HG03045 (cell line): Measurements from ENCODE around the gene MECR.

Experiments
- ATAC-seq: cut with Tn5 transposase; IDR thresholded peaks from one replicate; pipeline ENCODE4 v1.9.1; 2021; ENCODE audit warnings: mild to moderate bottlenecking, moderate library complexity; ENCODE audit not compliant: unreplicated experiment

The MECR gene

DNA sequence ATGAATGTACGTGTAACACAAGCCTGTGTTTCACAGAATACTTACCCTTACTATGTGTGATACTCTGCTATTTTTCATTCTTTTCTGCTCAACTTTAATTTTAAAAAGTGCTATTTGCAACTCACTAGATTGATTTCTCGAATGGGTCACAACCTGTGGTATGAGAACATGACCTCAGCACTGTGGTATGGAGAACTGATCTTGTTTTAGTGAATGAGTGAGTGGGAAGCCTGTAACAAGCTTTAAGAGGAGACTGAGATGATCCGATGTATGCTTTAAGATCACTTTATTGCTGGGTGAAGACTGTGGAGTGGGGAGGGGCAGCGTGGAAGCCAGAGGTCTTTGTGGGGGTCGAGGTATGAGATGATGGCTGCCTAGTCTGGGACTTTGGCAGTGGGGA, 21.6 kb downstream of the MECR start:
- no peak for ATAC-seq

DNA sequence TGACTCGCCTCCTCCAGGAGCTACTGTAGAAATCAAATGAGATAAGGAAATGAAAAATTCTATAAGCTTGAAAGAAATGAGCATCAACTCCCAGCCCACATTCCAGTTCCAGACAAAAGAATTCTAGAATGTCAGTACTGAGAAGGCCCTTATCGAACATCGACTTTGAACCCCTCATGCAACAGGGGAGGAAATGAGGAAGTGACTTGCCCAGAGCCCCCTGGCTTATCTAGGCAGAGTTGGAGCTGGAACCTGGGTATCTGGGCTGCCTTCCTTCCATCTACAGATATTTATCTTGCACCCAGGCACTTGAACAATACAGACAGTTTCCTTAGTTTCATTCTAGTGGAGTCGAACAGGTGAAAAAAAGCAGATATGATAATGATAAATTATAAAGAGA, 22.3 kb downstream of the MECR start:
- no peak for ATAC-seq

DNA sequence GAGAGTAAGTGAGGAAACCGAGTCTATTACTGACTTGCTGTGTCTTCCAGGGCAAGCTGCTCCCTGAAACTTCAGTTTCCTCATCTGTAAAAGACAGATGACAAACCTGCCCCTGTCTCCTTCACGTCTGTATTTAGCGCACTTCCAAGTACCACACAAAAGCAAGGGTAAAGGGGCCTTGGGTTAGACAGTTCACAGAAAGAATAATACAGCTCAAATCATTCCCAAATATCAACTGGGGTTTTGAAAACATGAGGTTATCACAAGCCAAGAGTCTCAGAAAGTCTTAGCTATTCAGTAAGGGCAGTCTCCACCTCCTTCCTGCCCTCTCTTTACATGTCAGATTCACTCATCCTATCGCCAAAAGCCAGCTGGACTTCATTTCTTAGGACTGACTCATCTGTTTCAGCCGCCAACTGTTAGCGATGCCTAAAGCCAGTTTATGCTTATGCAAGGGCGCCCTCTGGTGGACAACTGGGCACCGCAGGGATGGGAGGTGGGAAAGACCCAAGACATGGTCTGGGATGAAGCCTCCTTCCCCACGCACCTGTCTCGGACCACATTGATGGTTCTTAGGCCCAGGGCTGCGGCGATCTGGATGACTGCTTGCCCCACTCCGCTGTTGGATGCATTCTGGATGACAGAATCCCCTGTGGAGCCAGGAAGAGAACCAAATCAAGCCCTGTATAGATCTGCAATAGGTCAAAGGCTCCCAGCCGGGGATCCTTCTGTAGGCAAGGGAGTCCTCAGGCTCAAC, 28.0 kb downstream of the MECR start:
- peak; percentile 74 for ATAC-seq

DNA sequence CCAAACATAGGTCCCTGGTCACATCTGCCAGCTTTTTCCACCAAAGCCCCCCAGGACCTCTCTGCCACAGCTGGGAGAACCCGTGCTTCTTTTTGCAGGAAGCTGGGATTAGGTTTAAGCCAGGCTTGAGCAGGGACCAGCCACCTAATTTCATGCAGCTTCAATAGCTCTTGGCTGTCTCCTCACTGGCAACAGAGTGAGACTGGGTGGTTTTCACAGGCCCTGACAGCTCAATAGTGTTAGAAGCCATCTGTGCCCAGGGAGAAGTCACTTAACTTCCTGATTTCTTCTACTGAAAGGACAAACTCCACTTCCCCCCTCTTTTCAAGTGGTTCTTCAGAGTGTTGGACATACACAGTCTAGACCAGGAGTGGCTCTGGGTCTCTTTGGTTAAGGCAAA, 28.7 kb downstream of the MECR start:
- ATAC-seq, result no peak

DNA sequence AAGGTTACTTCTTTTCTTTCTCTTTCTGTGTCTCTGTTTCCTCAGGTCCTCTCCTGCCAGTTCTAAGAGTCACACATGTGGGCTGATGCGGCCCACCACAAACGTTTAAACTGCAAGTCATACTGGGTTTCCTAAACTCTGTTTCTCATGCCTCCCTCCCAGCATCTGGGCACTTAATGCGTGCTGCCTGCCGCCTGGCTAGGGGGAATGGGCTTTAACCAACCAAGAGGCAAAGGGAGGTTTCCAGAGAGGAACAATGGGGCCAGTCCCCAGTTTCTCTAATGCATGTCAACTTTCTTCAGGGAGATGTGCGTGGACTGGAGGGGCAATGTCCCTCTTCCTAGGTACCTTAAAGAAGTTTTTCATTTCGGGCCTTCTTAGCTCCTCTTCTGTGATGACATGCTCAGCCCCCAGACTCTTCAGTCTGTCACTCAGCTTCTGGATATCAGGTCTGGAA, 29.1 kb downstream of the MECR start:
- ATAC-seq, result no peak

DNA sequence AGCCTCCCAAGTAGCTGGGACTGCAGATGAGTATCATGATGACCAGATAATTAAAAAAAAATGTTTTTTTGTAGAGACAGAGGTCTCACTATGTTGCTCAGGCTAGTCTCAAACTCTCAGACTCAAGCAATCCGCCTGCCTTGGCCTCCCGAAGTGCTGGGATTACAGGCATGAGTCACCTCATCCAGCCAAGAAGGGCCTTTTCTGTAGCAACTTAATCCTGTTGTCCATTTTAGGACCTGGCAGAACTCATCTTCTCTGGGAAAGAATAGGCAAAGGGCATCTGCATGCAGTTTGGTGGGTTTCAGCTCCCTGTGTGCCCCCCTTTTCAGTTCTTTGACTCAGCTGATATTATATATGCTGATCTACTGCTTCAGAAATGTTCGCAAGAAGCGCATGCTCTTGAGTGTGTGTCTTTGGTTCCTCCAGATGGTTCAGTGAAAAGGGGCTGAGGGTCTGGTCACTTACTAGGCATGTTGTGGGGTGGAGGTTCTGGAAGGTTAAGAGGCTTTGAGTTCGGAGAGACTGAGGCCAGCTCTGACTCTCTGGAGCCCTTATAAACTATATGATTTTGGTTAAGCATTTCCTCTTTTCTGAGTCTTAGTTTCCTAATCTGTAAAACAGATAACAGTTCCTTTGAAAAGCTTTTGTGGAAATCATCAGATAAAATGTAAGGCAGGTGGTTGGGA, 29.7 kb downstream of the MECR start:
- no peak for ATAC-seq

DNA sequence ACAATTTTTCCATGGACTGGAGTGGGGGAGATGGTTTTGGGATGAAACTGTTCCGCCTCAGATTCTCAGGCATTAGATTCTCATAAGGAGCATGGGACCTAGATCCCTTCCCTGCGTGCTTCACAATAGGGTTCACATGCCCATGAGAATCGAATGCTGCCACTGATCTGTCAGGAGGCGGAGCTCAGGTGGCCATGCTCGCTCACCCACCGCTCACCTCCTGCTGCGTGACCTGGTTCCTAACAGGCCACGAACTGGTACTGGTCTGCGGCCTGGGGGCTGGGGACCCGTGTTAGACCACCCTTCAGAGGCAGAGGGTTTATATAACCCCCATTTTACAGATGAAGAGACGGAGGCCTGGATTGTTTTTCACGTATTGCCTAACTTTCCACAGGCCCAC, 32.7 kb downstream of the MECR start:
- no peak for ATAC-seq

DNA sequence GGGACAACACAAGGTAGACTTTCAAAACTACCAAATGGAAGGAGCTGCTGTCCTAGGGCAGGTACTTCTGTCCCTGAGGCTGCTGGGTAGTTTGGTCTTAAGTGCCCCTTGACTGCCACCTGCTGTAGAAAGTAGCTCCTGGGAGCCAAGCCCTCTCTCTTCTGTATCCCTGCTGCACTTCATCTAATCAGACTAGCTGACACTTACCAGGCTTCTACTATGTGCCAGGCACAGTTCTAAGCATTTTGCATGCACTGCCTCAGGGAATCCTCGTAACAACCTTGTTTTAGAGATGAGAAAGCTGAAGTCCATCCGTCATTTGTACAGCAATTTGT, 33.2 kb downstream of the MECR start:
- ATAC-seq, result no peak

DNA sequence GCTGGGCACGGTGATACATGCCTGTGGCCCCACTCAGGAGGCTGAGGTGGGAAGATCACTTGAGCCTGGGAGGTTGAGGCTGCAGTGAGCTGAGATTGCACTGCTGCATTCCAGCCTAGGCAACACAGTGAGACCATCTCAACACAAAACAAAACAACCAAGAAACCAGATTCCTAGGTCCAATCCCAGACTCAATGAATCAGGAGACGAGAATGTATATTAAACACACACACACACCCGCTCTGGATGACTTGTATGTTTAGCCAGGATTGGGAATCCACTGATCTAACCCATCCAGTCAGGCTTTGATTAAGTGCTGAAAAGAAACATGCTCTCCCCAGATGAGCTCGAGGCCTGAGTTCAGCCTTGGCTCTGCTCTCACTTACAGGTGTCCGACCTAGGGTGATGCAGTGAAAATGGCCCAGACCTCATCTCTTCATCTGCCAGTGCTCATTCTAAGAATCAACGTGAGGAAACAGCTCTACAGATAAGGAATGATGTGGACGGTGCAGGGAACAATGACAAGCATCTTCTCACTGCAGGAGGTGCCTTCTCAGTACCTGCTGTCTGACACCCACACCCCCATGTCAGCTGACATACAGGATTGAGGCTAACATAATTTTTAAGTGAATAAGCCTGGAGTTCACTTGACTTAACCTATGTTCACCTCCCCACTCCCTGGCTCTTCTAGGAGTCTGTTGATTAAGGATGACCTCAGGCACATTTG, 33.7 kb downstream of the MECR start:
- no peak for ATAC-seq

DNA sequence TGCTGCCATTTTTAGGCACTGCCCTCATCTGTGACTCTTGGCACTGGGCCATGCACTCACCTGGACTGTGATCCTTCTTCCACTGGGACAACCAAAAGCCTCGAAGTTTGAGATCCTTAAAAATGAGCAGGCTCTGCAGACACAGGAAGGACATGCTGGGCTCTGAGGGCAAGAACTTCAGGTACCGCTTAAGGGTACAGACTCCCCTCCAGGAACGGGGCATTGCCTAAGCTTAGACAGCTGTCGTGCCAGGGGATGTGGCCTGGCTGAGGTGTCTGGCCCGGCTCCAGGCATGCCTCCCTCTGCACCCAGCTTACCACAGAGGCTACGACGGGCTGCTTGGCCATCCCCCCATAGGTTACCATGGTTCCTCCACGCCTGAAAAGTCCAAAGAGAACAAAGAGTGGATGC, 34.8 kb downstream of the MECR start:
- ATAC-seq, result no peak

DNA sequence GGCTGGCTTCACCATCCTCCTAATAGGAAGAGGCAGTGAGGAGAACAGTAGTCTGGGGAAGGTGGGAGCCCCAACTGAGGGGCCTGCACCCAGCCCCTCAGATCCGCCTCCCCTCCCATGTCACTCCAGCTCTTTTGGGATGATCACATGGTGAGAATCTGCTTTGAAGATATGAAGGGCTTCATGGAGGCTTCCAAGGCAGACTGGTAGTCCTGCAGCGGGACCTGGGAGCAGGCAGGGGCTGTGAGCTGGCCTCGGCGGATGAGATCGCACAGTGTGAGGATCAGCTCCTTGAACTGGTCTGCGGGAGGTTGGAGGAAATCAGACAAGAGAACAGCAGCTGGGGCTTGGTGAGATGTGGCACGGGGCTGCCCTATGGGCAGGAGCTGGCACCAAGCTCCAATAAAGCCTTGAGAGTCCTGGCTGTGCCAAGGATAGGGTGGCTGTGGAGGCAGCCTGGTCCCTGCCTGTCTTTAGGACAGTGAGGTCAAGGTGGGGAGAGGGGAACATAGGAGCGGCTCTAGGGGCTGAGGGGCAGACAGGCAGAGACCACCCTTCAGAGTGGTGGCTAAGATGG, 36.8 kb downstream of the MECR start:
- ATAC-seq, result no peak

DNA sequence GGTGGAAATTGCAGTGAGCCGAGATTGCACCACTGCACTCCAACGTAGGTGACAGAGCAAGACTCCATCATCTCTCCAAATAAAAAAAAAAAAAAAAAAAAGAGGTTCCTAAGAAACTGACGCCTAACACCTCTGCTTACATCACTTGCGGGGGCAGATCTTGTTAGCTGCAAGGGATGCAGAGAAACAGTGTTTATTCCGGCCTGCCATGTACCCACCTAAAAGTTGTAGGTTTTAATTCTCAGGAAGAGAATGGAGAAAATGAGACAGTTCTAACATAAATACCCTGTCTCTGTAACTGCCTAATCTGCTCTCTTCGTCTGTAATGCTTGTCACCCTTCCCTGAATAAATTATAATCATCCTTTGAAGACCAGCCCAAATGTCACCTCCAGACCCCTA, 40.0 kb downstream of the MECR start:
- ATAC-seq, result no peak

DNA sequence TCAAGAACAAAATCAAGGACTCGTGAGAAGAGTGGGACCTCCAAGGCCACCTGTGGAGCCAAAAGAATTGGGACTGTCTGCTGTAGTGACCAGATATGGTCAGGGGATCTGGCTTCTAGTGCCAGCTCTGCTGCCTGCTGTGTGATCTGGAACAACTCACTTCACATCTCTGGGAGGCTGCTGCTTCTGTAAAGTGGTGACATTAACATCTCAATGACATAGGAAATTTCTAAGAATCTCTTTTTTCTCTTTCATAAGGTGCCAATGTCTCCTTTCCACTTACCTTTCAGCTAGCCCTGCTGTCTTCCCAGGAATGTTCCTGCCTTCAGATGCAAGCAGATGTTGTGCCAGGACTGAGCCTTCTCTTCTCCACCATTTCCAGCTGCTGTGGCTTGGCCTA, 44.0 kb downstream of the MECR start:
- ATAC-seq, result no peak

DNA sequence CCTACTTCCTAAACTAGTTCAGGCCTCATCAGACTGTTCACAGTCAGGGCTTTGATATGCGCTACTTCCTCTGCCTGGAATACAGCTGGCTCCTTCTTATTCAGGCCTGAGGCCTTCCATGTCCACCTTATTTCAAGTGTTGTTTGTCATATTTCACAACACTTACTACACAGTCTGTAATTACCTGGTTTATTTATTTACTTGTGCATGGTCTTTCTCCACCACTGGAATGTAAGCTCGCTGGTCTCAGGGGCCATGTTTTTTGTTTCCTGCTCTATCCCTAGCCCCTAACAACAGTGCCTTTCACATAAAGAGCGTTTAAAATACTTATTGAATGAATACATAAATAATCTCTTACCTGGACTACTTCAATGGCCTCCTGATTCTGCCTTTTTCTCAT, 44.5 kb downstream of the MECR start:
- ATAC-seq, result no peak

DNA sequence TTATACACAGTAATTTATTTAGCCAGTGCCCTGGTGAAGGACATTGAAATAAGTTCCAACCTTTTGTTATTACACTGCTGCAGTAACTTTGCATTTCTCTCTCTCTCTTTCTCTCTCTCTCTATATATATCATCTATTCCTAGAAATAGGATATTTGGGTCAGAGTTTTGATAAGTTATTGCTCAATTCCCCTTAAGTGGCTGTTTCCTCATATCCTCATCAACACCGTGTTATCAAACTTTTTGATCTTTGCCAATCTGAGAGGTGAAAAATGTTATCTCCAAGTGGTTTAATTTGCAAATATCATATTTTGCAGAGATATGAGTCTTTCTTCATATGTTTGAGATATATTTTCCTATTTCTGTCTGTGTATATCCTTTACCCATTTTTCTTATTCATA, 47.4 kb downstream of the MECR start:
- no peak for ATAC-seq

DNA sequence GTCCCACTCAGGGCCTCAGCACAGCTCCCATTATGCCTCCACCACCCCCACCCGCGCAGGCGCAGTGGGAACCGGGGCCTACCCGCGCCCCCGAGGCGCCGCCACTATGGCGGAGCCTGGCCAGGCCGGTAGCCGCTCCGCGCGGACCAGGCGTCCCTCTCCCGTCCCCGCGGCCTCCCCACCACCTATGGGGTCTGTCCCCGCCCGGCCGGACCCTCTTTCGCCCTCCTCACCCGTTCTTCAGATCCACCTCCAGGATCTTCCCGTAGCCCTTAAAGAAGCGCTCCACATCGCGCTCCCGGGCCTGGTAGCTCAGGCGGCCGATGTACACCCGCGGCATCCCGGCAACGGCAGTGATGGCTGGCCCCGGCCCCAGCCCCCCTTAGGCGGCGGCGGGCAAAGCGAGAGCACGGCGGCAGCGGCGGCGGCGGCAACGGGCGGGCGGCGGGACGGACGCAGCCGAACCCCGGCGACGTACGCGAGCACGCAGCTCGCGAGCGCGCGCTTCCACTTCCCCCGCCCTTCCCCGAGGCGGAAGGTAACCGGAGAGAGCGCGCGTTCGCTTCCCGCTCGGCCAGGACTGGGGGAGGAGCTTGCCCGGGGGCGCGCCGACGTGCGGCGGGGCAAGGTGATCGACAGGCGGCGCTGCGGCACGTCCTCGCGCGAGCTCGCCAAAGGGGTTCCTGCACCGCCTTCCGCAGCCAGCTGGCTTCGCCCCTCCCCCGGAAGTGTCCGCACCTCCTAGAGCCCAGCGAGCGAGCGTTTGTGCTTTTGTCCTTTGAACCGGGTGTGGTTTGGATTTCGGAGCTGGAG, 49.1 kb downstream of the MECR start, which contains the start of gene SRSF4:
SRSF4 (minus strand) TSS at position 488 of the 813 bp plus-strand sequence; CDS start at position 340, 148 bp downstream.
- ATAC-seq, result peak; percentile 87

DNA sequence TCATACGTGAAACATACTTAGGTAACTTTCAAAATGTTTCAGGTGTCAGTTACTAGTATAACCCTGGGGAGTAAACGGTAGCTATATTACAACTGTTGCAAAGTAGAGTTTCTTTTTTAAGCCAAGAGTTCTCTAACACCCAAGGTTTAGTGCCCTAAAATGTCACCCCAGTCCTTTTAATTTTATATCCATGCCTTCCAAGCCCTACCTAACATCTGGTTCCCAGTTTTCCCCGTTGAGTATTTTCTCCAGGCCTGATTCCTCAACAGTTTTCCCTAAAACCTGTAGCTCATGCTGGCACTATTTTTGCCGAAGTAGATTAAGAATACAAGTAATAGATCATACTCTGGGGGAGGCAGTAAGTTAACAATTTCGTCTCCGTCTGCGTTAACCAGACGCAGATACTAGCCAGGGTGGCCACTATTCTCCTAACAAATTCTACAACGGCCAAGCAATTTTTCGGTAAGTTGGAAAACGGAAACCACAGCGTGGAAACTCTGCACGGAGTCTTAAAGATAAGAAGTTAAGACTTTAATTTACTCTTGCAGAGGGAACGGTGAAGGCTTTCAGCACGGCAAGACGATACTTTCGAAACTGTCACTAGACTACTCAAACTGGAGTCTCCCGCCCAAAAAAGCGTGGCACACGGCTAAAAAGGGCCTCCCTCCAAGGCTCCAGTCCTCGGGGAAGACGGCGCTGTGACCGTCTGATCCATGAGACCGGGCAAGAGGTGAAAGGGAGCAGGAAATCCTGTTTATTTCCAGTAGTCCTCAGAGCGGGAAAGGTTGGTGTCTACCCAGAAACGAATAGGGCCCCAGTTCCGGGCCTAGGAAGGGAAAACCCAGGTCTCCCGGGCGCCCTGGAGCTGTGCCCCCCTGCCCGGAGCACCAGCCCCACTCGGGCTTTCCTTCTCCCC, 50.0 kb downstream of the MECR start:
- ATAC-seq, result peak; percentile 4

DNA sequence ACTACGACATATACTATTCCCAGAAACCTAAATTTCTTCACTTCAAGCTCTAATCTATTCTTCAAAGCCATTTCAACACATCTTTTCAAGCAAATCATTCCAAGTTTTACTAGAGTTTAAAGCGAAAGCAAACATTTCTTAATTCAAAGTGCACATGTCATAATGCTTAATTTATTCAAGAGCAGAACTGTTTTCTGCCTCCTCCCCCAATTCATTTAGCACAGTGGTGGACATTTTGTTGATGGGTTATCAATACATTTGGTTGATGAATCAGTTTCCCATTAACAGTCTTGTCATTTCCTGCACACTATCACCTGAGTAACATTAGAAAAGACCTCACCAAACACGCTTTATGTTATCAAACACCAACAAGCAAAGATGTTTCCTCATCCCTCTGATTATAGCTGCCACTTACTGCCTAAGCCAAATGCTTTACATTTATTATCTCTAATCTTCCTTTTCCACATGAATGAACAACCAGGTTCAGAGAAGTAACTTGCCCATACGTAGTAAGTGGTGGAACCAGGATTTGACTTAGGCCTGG, 51.0 kb downstream of the MECR start:
- no peak for ATAC-seq

DNA sequence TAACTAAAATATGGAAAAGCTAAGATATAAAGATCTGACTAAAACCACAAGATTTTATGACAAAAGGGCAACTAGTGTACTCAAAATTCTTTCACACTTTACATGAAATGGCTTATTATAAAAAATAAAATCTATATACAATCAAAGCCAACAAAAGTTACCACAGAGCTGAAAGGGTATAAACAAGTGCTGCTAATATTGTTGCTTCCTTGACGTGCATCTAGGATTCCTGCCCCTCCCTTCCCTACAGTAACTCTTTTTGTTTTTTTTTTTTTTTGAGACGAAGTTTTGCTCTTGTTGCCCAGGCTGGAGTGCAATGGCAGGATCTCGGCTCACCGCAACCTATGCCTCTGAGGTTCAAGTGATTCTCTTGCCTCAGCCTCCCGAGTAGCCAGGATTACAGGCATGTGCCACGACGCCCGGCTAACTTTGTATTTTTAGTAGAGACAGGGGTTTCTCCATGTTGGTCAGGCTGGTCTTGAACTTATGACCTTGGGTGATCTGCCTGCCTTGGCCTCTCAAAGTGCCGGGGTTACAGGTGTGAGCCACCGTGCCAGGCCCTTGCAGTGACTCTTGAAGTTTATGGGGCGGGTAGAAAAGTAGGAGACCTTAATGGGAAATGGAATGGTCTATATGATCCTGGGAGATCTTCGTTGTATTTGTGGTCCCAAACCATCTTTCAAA, 53.6 kb downstream of the MECR start:
- ATAC-seq, result no peak
